Measurements from ENCODE around the gene ZBTB20.

Gene ZBTB20

DNA sequence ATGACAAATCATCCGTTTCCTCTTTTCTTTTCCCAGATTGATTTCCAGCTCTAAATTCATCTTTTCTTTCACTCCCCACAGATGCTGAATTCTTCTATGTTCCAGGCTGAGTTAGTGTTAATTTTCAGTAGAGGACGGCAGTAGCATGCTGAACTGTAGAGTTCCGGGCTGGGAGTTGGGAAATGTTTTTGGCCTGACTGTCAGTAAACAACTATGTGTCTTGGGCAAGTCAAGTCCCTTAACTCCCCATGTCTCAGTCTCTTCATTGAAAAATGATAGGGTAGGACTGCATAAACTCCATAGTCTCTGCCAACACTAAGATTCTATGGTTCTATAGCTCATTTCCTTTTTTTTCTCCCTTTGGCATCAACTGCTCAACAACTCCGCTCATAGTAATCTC is 519.3 kb downstream of the ZBTB20 start:
- DNase-seq (ENCODE audit: low read depth), result no peak

GRCh38 chr3:114626751-114627150 is 520.3 kb downstream of the ZBTB20 start:
- DNase-seq (ENCODE audit: low read depth), result no peak

GRCh38 chr3:114624571-114625181 is 522.4 kb downstream of the ZBTB20 start:
- no peak for DNase-seq (ENCODE audit: low read depth)

DNA sequence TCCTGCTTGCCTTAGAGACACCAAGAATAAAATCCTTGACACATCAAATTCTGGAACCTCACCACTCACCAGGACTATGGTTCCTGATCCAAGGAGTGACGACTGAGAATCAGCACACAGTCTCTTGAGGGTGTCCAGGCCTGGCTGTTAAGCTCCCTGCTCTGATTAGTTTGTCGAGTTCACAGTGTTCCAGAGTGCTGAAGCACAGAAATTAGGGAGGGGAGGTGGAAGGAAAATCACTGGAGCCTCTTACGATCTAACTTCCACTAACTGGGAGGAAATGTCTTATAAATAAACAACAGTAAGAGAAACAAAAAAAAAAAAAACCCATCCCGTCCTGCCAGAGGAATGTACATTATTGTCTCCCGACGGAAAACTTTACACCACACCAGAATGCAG is 523.0 kb downstream of the ZBTB20 start:
- no peak for DNase-seq (ENCODE audit: low read depth)

GRCh38 chr3:114623420-114624046 is 523.6 kb downstream of the ZBTB20 start:
- DNase-seq (ENCODE audit: low read depth), result no peak

DNA sequence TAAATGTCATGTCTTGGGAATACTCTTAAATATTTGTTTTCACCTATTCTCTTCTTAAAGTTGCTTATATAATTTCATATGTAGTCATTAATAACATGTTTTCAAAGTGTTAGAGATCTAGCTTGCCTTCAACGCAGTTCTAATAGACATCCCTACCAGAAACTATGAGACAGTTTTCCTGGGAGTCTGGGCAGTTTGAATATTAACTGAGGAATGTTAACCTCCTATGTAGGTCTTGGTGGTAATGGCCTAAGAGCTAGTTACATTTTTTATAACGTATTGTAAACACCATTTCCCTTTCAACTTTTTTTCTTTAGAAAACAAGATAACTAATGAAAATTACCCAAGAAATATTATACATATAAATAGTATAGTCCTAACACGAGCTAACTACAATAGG is 525.1 kb downstream of the ZBTB20 start:
- no peak for DNase-seq (ENCODE audit: low read depth)

DNA sequence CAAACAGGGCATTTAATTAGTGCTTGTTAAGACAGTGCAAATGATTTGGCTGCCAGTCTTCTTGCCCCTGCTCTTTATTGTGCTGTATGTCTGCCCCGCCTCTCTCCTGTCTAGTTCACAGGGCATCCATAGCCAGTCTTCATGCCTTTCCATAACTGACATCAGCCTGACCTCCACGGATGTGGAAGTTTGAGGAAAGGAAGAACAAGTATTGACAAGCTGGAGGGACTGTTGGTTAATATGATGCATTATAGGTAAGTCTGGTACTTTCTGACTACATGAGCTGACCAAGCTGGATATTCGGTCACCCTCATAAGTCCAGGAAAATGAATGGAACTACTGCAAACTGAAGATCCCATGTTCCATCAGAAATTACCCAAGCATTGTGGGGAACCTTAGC is 527.3 kb downstream of the ZBTB20 start:
- no peak for DNase-seq (ENCODE audit: low read depth)

GRCh38 chr3:114615523-114616085 is 531.5 kb downstream of the ZBTB20 start:
- no peak for DNase-seq (ENCODE audit: low read depth)

DNA sequence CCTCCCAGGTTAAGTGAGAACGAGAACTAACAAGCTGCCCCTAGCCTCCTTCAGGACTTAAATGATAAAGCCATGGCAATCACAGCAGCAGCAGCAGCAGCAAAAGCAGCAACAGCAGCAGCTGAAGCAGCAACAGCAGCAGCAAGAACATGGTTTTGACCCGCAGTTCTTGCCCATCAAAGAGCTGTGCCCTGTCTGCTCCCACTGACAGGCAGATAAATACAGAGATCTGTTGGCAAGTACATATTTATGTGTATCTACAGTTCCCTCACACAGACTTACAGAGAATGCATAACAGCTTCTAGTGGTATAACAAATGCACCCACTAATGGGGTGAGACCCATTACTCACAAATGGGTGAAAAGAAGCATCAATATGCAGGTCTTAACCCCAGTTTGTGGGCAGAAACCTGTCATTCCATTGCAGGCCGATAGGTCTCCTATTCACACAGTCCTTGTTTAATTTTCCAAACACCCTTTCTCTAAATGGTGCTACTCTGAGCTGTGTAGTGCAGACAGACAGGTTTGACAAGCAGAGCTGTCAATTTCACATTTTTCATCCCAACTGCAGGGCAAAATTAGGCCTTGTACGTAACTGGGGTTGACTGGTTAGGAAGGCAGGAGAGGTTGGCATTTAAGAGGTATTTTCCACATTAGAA is 537.0 kb downstream of the ZBTB20 start:
- no peak for DNase-seq (ENCODE audit: low read depth)

- DNase-seq (ENCODE audit: low read depth), result no peak
Observed at GRCh38 chr3:114608293-114608692, 538.8 kb downstream of the ZBTB20 start.

DNA sequence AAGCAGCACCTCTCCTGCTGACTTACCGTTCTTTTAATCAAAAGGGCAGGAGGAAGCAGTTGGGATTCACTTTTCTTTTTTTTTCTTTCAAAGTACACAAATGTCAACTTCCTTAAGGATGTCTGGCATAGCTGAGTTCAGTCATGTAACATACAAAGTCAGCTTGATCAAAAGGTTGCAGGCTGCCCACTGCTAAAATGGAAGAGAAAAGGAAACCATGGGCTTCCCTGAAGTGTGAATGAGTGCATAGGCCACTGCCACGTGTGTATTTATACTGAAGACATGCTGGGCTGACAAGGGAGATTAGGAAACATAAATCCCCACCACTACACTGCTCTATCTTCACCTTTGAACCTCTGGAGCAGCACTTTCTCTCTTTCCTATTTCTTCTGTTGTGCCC is 540.8 kb downstream of the ZBTB20 start:
- no peak for DNase-seq (ENCODE audit: low read depth)

DNA sequence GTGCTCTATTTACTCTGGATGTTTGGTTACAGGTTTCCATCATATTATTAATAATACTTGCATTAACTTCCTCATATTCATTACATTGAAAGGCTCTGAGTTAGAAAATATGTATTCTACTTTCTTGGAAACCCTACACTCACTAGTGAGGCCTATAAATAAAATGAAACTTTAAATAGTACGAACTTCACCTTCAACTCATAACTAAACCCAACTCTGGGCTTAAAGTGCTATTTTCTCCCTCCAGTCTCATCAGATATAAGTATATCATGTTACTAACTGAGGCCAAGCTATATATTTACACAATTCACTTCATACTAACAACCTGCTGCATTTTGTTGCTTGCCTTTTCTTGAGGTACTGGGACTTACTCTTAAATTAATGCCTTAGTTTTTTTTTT is 546.5 kb downstream of the ZBTB20 start:
- DNase-seq (ENCODE audit: low read depth), result no peak

DNA sequence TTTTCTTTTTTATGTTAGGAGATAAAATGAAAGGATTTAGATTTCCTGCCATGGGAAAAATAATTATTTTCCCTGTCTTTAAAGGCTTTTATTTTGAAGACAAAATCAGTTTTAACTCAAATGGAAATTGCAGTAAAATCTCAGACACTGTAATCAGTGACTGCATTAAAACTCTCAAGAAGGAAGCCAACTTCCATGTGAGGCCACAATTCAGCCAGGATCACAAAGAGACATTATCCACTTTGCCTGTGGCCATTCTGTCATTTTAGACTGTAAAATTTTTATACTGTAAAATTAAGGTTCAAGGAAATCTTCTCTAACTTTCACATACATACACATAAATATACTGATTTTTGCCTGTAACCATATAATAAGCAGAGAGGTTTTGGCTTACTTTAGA is 549.2 kb downstream of the ZBTB20 start:
- DNase-seq (ENCODE audit: low read depth), result no peak

DNA sequence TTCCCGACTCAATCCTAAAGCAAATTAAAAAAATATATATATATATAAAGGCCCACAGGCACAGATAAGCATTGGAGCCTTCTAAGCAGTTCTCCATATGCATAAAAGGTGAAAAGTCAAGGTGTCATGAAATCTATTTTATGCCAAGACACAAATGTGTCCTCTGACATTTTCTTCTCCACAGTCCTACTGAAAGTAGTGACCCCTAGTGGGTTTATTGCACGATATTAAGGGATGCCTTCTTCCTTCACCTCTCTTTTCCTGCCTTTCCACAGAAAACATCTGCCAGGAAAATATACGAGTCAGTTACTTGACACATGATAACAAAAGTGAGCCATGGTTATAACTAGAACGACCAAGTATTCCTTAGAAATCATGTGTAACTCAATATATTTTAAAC is 550.1 kb downstream of the ZBTB20 start:
- DNase-seq (ENCODE audit: low read depth), result no peak

- no peak for DNase-seq (ENCODE audit: low read depth)
Observed at GRCh38 chr3:114596147-114596546, 550.9 kb downstream of the ZBTB20 start.

- no peak for DNase-seq (ENCODE audit: low read depth)
Observed at GRCh38 chr3:114595522-114596028, 551.5 kb downstream of the ZBTB20 start.

DNA sequence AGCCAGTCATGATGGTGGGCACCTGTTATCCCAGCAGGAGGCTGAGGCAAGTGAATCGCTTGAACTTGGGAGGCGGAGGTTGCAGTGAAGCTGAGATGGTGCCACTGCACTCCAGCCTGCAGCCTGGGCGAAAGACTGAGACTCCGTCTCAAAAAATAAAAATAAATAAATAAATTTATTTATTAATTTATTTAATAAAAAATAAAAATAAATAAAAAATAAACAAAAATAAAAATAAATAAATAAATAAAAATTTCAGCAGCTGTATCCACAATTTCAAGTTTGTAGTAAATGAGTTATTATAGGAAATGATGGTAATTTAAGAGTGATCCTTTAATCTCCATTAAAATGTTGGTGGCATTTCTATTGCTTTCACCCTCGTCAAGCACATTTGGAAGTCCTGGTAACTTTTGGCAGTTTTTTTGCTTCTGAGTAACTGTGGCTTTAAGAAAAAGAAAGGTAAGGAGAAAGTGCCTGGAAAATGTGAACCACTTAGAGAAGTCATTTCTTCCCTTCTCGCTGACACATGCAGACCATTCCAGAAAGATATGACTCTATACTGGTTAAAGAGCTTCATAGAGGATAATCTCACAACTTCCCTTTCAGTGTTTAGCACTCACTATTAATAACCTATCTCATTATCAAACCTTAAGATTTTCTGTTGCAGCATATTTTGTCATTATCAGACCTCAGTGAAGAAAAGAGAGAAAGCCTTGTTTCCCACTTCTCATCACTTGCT is 556.6 kb downstream of the ZBTB20 start:
- DNase-seq (ENCODE audit: low read depth), result no peak

DNA sequence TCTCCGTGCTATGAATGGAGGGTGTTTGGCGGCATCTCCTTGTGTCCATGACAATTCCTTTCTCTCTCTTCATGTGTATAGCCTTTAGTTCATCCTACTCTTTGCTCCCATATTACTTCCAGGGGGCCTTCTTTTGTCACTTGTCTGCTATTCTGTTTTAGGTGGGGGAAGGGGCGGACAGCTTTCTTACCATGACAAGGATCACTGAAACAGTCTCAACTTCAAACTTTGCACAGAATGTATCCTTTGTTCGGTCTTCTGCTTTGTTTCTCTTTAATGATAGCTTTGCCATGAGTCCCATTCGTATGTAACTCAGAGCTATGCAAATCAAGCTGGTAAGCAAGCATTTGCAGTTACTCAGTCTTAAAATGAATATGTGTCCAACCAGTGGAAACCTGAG is 559.1 kb downstream of the ZBTB20 start:
- DNase-seq (ENCODE audit: low read depth), result no peak

DNA sequence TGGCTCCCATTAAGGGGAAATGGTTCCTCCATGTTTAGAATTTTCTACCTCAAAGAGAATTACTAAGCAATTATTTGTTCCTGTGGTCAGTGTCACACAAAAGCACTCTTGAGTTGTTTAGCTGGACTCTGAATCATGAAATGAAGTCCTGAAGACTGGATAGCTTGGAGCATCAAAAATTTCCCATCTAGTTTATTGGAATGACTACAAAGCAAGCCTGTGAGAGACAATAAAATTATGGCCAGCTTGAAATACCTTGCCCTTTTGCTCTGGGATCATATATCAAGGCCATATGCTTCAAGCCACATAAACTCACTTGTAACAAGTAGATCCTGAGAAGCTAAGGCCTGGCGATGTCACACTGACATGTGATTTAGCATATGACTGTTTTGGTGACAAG is 561.0 kb downstream of the ZBTB20 start:
- no peak for DNase-seq (ENCODE audit: low read depth)

- no peak for DNase-seq (ENCODE audit: low read depth)
Observed at GRCh38 chr3:114585687-114586086, 561.4 kb downstream of the ZBTB20 start.

DNA sequence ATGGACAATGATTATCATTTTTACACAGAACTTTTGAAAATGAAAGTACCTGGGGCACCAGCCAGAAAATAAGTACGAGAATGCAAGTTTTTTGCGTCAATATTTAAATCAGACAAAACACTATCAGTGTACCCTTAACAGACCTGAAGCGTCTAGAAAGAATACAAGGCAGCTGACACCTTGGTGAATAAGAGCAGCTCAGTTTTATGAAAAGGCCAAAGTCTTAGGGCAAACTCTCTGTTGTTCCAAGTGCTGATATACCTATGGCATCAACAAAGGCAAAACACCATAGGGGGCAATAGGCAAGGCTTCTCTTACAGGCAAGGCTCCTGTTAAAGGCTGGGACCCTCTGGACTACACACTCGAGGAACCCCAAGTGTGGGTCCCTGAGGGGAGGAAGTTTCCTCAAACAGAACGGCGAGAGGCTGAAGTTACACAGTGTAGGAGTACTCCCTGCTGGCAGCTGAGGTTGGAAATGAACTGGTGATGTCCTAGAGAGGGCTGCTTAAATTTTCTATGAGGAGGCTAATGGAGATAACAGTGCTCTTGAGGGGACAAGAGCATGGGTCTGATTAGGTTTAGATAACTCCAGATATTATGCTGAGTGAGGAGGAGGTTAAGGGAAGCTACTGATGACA is 562.2 kb downstream of the ZBTB20 start:
- DNase-seq (ENCODE audit: low read depth), result no peak

GRCh38 chr3:114582929-114583328 is 564.2 kb downstream of the ZBTB20 start:
- DNase-seq (ENCODE audit: low read depth), result no peak

Measured in stimulated activated CD8-positive, alpha-beta memory T cell treated with anti-CD3 and anti-CD28 coated beads, Interleukin-15, amount 100 ng/mL, for 24 hours (primary cell).